ENCODE measurements around the gene RNGTT.
A peak's percentile ranks its signal among the peaks of the same experiment; 100 is the strongest.
"Not testable (repeated sequence)": the region's sequence is repeated elsewhere in the genome, so short reads cannot be mapped to it uniquely, and the experiment has no call there.

The RNGTT gene

DNA sequence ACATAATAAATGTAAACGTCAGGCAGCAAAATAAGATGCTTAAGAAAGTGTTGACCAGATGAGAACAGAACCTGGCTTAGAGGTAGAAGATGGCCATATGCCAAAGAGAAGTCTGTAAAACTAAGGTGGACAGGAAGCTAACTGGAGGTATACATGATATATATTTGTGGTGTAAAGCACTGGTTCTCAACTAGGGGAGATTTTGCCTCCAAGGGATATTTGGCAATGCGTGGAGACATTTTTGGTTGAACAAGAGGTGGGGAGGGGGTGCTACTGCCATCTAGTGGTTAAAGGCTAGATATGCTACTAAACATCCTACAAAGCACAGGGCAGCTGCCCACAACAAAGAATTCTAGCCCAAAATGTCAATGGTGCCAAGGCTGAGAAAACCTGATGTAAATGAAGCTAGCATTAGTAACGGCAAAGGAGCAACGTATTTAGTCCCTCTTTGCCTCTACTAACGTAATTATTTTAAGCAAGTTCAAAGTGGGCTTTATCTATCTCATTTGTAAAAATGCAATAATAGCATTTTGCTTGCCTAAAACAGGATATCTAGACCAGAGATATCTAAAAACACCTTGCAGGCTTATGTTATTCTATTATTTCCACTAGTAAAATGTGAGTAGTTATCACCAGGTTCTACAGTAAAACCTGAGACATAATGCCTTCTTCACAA, 182.6 kb downstream of the RNGTT start:
- peak; percentile 0 to 76 for DNase-seq (ENCODE audit: low read depth in 1 of 2, low spot score in 1 of 2)
- in situ Hi-C loops (cut with HindIII; ENCODE audit: low pct_unique_long_range_greater_than_20kb, low sequenced_read_pairs): no loop called here
- TF ChIP-seq JUND (IDR thresholded peaks at IDR 0.05; ENCODE audit: low read depth): no peak

DNA sequence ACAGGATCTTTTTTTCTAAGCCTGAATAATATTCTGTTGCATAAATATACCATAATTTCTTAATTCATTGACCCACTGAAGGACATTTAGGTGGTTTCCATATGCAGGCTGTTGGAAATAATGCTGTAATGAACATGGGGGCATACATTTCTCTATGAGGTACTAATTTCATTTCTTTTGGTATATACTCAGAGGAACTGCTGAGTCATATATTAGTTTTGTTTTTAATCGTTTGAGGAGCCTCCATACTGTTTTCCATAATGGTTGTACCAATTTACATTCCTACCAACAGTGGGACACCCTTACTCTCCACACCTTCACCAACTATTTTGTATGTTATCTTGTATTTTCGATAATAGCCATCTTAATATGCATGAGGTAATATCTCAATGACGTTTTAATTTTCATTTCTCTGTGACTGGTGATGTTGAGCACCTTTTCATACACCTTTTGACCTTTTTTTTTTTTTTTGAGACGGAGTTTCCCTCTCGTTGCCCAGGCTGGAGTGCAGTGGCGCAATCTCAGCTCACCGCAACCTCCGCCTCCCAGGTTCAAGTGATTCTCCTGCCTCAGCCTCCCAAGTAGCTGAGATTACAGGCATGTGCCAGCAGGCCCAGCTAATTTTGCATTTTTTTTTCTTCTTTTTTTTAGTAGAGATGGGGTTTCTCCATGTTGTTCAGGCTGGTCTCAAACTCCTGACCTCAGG, 187.4 kb downstream of the RNGTT start:
- no peak for DNase-seq (ENCODE audit: low read depth in 1 of 2, low spot score in 1 of 2)
- in situ Hi-C loops (cut with HindIII; ENCODE audit: low pct_unique_long_range_greater_than_20kb, low sequenced_read_pairs): no loop called here
- TF ChIP-seq JUND (IDR thresholded peaks at IDR 0.05; ENCODE audit: low read depth): no peak

DNA sequence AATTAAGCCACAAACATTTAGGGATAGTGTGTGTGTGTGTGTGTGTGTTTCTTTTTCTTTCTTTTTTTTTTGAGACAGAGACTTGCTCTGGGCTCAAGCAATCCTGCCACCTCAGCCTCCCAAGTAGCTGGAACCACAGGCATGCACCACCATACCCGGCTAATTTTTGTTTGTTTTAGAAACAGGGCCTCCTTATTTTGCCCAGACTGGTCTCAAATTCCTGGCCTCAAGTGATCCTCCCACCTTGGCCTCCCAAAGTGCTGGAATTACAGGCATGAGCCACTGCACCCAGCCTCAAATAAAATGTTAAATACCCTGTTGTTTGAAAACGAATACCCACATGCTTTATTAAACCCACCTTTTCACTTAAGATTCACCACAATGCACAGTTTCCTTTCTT, 195.3 kb downstream of the RNGTT start:
- DNase-seq (ENCODE audit: low read depth in 1 of 2, low spot score in 1 of 2); in situ Hi-C loops (cut with HindIII; ENCODE audit: low pct_unique_long_range_greater_than_20kb, low sequenced_read_pairs): not testable (repeated sequence)

DNA sequence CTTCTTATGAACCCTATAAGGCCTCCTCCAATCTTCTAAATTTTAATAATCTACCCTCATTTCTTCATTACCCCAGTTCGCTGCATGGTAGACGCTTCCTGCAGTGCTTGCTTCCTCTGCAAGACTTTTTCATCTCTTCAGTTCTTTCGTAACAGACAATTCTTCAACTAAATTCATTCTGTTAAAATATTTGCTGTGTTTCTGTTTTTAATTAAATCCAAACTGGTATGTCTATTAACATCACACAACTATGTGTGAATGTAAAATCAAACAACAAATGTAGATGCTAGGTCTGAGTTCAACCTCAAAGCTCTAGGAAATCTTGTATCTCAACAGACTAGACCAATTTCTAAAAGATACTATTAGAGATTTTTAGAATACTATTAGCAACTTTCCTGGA, 199.3 kb downstream of the RNGTT start:
- no peak for TF ChIP-seq JUND (IDR thresholded peaks at IDR 0.05; ENCODE audit: low read depth)
- in situ Hi-C loops (cut with HindIII; ENCODE audit: low pct_unique_long_range_greater_than_20kb, low sequenced_read_pairs): no loop called here
- no peak for DNase-seq (ENCODE audit: low read depth in 1 of 2, low spot score in 1 of 2)

DNA sequence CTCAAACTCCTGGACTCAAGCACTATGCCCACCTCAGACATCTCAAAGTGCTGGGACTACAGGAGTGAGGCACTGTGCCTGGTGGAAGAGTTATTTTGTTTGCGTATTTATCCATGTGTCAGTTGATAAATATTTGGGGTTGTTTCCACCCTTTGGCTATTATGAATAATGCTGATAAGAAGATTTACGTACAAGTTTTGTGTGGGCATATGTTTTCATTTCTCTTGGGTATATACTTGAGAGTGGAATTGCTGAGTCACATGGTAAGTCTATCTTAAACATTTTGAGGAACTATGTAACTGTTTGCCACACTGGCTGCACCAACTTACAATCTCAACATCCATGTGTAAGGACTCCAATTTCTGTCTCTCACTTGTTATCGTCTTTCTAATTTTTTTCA, 200.3 kb downstream of the RNGTT start:
- in situ Hi-C loops (cut with HindIII; ENCODE audit: low pct_unique_long_range_greater_than_20kb, low sequenced_read_pairs): no loop called here
- TF ChIP-seq JUND (IDR thresholded peaks at IDR 0.05; ENCODE audit: low read depth): no peak
- DNase-seq (ENCODE audit: low read depth in 1 of 2, low spot score in 1 of 2): no peak

DNA sequence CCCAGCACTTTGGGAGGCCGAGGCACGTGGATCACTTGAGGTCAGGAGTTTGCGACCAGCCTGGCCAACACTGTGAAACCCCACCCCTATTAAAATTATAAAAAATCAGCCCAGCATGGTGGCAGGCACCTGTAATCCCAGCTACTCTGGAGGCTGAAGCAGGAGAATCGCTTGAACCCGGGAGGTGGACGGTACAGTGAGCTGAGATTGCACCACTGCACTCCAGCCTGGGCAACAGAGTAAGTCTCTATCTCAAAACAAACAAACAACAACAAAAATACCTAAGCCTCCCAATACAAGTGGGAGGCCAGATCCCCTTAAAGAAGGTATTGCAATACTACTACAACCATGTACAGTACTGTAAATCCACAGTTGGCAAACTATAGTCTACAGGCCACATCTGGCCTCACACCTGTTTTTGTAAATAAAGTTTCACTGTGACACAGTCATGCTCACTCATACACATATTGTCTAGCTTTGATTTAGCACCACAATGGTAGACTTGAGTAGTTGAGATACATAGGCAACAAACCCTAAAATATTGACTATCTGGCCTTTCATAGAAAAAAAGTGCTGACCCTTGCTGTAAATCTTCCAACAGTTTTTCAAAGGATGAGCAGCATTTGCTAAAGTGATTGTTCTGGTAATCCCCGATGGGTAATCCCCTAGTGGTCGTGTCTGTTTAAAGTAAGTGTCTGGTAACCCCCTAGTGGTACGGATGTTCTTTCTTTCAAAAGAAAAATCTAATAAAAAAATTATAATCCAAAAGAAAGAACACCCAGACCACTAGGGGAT, 202.0 kb downstream of the RNGTT start:
- no peak for DNase-seq (ENCODE audit: low read depth in 1 of 2, low spot score in 1 of 2)
- no peak for TF ChIP-seq JUND (IDR thresholded peaks at IDR 0.05; ENCODE audit: low read depth)
- in situ Hi-C loops (cut with HindIII; ENCODE audit: low pct_unique_long_range_greater_than_20kb, low sequenced_read_pairs): no loop called here

DNA sequence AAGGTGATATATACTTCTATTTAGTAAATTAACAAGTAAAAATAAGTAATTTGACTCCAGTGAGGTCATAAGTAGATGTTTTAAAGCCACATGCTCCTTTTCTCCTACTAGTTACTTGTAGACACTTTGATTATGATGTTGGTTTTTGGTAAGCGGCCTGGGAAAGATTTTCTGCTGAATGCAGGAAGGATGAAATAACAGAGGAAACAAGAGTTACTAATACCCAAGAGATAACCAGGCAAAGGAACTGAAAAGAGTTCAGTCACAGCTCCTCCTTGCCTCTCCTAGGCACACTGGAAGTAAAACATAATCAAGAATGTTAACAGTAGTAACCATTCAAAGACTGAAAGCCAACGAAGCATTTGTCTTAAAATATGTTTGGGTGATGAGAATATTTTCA, 203.3 kb downstream of the RNGTT start:
- no peak for DNase-seq (ENCODE audit: low read depth in 1 of 2, low spot score in 1 of 2)
- in situ Hi-C loops (cut with HindIII; ENCODE audit: low pct_unique_long_range_greater_than_20kb, low sequenced_read_pairs): no loop called here

DNA sequence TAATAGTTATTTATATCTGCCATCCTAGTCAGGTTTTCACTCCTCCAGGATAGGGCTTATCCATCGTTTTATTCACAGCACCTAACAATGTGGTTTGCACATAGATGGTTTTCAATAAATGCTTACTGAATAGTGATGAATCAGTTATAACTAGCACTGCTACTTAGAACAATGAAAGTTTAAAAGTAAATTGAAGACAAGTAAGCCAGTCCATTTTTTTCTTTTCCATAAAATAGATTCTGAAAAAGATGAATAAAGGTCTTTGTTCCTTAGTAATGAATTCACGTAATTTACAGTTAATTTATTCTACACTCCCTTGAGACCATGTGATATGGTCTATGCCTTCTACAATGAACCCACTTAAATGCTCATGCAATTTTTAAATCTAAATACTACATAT, 212.5 kb downstream of the RNGTT start:
- no peak for TF ChIP-seq JUND (IDR thresholded peaks at IDR 0.05; ENCODE audit: low read depth)
- DNase-seq (ENCODE audit: low read depth in 1 of 2, low spot score in 1 of 2): no peak
- in situ Hi-C loops (cut with HindIII; ENCODE audit: low pct_unique_long_range_greater_than_20kb, low sequenced_read_pairs): no loop called here

More for the DNA sequence above, 203.3 kb downstream of the RNGTT start:
- no peak for TF ChIP-seq JUND (IDR thresholded peaks at IDR 0.05; ENCODE audit: low read depth)

DNA sequence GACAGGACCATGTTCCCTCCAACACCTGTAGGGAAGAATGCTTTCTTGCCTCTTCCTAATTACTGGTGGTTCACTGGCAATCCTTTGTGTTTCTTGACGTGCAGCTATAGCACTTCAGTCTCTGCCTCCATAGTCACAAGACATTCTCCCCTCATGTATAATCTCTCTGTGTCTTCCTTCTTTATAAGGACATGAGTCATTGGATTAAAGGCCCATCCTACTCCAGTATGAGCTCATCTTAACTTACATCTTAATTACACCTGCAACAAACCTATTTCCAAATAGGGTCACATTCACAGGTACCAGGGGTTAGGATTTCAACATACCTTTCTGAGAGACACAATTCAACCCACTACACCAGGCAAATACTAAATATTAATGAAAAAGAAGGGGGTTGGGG, 213.6 kb downstream of the RNGTT start:
- in situ Hi-C loops (cut with HindIII; ENCODE audit: low pct_unique_long_range_greater_than_20kb, low sequenced_read_pairs): no loop called here
- DNase-seq (ENCODE audit: low read depth in 1 of 2, low spot score in 1 of 2): no peak
- TF ChIP-seq JUND (IDR thresholded peaks at IDR 0.05; ENCODE audit: low read depth): no peak

DNA sequence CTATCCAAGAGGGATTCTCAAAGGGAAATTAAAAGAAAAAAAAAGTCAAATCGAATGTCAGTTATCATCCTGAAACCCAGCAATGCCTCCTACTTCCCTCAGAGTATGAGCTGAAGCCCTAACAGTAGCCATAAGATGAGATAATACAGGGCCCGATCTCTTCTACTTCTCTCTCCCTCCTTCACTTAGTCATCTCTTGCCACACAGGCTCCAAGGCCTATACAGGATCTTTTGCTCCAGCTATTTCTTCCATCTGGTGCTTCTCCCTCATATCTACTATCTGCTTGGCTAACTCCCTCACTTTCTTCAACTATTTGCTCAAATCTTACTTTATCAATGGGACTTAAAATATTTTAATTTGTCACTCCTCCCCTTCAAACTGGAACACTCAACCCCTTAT, 215.3 kb downstream of the RNGTT start:
- in situ Hi-C loops (cut with HindIII; ENCODE audit: low pct_unique_long_range_greater_than_20kb, low sequenced_read_pairs): no loop called here
- no peak for DNase-seq (ENCODE audit: low read depth in 1 of 2, low spot score in 1 of 2)
- TF ChIP-seq JUND (IDR thresholded peaks at IDR 0.05; ENCODE audit: low read depth): no peak

DNA sequence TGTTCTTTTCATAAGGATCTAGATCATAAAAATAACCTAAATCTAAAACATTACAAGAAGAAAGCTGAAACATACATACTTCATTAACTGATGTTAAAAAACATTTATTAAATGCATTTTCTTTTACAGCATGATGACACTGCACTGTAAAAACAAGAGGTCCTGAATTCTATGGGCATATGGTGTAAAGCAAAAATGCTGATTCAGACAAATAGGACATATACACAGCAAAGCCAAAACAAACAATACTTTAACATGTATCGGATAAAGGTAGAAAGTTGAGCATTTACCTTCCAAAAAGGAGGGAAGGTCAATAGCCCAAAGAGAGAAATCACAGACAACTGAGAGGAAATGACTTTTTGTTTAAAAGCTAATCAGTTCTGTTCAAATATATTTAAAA, 221.5 kb downstream of the RNGTT start:
- in situ Hi-C loops (cut with HindIII; ENCODE audit: low pct_unique_long_range_greater_than_20kb, low sequenced_read_pairs): no loop called here
- no peak for TF ChIP-seq JUND (IDR thresholded peaks at IDR 0.05; ENCODE audit: low read depth)
- DNase-seq (ENCODE audit: low read depth in 1 of 2, low spot score in 1 of 2): no peak

DNA sequence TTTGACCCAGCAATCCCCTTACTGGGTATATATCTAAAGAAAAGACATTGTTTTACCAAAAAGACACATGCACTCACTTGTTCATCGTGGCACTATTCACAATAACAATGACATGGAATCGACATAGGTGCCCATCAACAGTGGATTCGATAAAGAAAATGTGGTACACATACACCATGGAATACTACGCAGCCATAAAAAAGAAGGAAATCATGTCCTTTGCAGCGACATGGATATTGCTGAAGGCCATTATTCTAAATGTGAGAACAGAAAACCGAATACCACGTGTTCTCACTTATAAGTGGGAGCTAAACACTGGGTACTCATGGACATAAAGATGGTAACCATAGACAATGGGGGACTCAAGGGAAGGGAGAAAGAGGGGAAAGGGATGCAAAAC, 222.3 kb downstream of the RNGTT start:
- TF ChIP-seq JUND (IDR thresholded peaks at IDR 0.05; ENCODE audit: low read depth): no peak
- no peak for DNase-seq (ENCODE audit: low read depth in 1 of 2, low spot score in 1 of 2)
- in situ Hi-C loops (cut with HindIII; ENCODE audit: low pct_unique_long_range_greater_than_20kb, low sequenced_read_pairs): no loop called here

DNA sequence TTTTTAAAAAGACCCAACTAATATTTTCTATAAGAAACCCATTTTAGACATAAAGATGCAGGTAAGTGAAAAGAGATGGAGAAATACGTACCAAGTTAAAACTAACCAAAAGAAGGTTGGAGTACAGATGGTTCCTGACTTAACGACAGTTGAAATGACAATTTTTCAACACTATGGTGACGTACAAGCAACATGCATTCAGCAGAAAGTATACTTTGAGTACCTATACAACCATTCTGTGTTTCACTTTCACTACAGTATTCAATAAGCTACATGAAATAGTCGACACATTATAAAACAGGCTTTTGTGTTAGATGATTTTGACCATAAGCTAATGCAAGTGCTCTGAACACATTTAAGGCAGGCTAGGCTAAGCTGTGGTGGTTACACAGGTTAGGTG, 228.9 kb downstream of the RNGTT start:
- in situ Hi-C loops (cut with HindIII; ENCODE audit: low pct_unique_long_range_greater_than_20kb, low sequenced_read_pairs): no loop called here
- DNase-seq (ENCODE audit: low read depth in 1 of 2, low spot score in 1 of 2): no peak
- TF ChIP-seq JUND (IDR thresholded peaks at IDR 0.05; ENCODE audit: low read depth): no peak
